Measurements from ENCODE around the gene STEAP4.

Gene STEAP4

GRCh38 chr7:88331322-88331721 is 24.6 kb upstream of the STEAP4 start:
- H3K27ac Mint-ChIP-seq, result peak overlapping the region in 1 of 3 experiments; percentile 18
- peaks cover 4% of the 10 kb centered on the region for H3K27me3 Mint-ChIP-seq (ENCODE audit: low read depth)
- no peaks in the 10 kb centered on the region for H3K9me3 Mint-ChIP-seq
- TF ChIP-seq, protein P1, sequence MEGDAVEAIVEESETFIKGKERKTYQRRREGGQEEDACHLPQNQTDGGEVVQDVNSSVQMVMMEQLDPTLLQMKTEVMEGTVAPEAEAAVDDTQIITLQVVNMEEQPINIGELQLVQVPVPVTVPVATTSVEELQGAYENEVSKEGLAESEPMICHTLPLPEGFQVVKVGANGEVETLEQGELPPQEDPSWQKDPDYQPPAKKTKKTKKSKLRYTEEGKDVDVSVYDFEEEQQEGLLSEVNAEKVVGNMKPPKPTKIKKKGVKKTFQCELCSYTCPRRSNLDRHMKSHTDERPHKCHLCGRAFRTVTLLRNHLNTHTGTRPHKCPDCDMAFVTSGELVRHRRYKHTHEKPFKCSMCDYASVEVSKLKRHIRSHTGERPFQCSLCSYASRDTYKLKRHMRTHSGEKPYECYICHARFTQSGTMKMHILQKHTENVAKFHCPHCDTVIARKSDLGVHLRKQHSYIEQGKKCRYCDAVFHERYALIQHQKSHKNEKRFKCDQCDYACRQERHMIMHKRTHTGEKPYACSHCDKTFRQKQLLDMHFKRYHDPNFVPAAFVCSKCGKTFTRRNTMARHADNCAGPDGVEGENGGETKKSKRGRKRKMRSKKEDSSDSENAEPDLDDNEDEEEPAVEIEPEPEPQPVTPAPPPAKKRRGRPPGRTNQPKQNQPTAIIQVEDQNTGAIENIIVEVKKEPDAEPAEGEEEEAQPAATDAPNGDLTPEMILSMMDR (IDR thresholded peaks at IDR 0.05; ENCODE audit: unreplicated experiment in 3 of 3), result no peak
- H3K4me1 Mint-ChIP-seq, result peaks cover 15% of the 10 kb centered on the region
- H3K4me3 Mint-ChIP-seq, result no peak overlapping the region
- no peaks in the 10 kb centered on the region for H3K36me3 Mint-ChIP-seq (ENCODE audit: low read depth)

GRCh38 chr7:88329532-88330463 is 23.1 kb upstream of the STEAP4 start:
- Mint-ChIP-seq H3K27me3 (ENCODE audit: low read depth) (no peaks in the 10 kb centered on the region), H3K27ac (no peak overlapping the region), H3K4me1 (peaks cover 15% of the 10 kb centered on the region), H3K4me3 (no peak overlapping the region), H3K36me3 (ENCODE audit: low read depth) (no peaks in the 10 kb centered on the region), H3K9me3 (no peaks in the 10 kb centered on the region)
- TF ChIP-seq, protein P1 (IDR thresholded peaks at IDR 0.05; ENCODE audit: unreplicated experiment in 3 of 3), result no peak

- H3K27ac Mint-ChIP-seq, result no peak overlapping the region
- H3K27me3 Mint-ChIP-seq (ENCODE audit: low read depth), result no peaks in the 10 kb centered on the region
- H3K4me3 Mint-ChIP-seq, result no peak overlapping the region
- TF ChIP-seq, protein P1 (IDR thresholded peaks at IDR 0.05; ENCODE audit: unreplicated experiment in 3 of 3), result no peak
- H3K36me3 Mint-ChIP-seq (ENCODE audit: low read depth), result no peaks in the 10 kb centered on the region
- H3K4me1 Mint-ChIP-seq, result peaks cover 15% of the 10 kb centered on the region
- no peaks in the 10 kb centered on the region for H3K9me3 Mint-ChIP-seq
These were observed 22.1 kb upstream of the STEAP4 start for GRCh38 chr7:88328787-88329186.

DNA sequence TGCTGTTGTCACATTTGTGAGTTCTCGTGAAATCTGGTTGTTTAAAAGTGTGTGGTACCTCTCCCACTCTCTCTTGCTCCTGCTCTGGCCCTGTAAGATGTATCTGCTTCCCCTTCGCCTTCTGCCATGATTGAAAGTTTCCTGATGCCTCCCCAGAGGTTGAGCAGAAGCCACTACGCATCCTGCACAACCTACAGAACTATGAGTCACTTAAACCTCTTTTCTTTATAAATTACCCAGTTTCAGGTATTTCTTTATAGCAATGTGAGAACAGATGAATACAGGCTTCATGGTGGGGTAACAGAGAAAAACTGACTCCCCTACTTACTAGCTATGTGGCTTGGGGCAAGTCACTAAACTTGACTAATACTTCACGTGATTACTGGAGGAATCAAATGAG is 18.0 kb upstream of the STEAP4 start:
- Mint-ChIP-seq H3K4me3 (no peak overlapping the region), H3K27ac (no peak overlapping the region), H3K9me3 (no peaks in the 10 kb centered on the region), H3K4me1 (peaks cover 5% of the 10 kb centered on the region), H3K36me3 (ENCODE audit: low read depth) (no peaks in the 10 kb centered on the region), H3K27me3 (ENCODE audit: low read depth) (no peaks in the 10 kb centered on the region)
- TF ChIP-seq, protein P1 (IDR thresholded peaks at IDR 0.05; ENCODE audit: unreplicated experiment in 3 of 3), result no peak

DNA sequence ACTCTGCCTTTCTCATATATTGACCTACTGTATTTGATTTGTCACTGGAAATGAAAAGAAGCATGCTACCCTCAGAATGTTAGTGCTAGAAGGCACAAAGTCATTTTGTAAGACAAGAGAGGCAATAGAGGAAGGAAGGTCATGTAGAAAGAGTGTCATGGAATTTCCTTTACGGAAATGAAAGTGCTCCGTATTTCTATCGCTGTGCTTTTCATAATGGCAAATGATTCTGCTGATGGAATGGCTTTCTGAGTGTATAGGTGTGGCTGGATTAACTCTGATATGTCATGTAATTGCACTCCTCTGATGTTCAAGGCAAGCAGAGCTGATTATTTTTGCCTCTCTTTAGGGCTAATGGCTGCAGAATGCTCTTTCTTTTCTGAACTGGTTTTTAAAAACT is 15.5 kb upstream of the STEAP4 start:
- Mint-ChIP-seq H3K36me3 (ENCODE audit: low read depth) (no peaks in the 10 kb centered on the region), H3K9me3 (no peaks in the 10 kb centered on the region), H3K27ac (no peak overlapping the region), H3K4me1 (peaks cover 5% of the 10 kb centered on the region), H3K4me3 (no peak overlapping the region), H3K27me3 (ENCODE audit: low read depth) (no peaks in the 10 kb centered on the region)
- TF ChIP-seq, protein P1 (IDR thresholded peaks at IDR 0.05; ENCODE audit: unreplicated experiment in 3 of 3), result no peak

DNA sequence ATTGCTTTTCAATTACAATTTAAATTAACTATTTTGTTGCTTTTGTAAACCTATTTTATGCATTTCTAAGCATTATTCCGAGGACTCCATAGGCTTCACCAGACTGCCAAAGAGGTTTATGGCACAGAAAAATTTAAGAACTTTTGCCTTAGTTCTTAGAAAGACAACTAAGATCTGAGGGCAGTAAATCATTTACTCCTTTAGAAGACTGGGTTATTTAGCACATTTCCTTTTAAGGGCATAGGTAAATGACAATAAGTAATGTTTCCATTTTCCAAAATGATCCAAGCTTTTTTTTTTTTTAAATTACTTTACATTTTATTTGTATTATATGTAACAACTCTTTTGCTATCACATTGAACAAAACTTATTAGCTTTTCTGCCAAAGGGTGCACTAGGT is 15.0 kb upstream of the STEAP4 start:
- no peaks in the 10 kb centered on the region for H3K27me3 Mint-ChIP-seq (ENCODE audit: low read depth)
- H3K36me3 Mint-ChIP-seq (ENCODE audit: low read depth), result no peaks in the 10 kb centered on the region
- no peaks in the 10 kb centered on the region for H3K9me3 Mint-ChIP-seq
- H3K4me1 Mint-ChIP-seq, result peaks cover under 1% of the 10 kb centered on the region
- H3K27ac Mint-ChIP-seq, result no peak overlapping the region
- TF ChIP-seq, protein P1 (IDR thresholded peaks at IDR 0.05; ENCODE audit: unreplicated experiment in 3 of 3), result no peak
- H3K4me3 Mint-ChIP-seq, result no peak overlapping the region

Measured in nephron (organoid).